Measurements from ENCODE around the gene ABHD15. TPM values are rescaled to one million over a fixed set of nuclear protein-coding genes. Genes with fewer than 3 reads are reported as not detected.

The ABHD15 gene, protein sequence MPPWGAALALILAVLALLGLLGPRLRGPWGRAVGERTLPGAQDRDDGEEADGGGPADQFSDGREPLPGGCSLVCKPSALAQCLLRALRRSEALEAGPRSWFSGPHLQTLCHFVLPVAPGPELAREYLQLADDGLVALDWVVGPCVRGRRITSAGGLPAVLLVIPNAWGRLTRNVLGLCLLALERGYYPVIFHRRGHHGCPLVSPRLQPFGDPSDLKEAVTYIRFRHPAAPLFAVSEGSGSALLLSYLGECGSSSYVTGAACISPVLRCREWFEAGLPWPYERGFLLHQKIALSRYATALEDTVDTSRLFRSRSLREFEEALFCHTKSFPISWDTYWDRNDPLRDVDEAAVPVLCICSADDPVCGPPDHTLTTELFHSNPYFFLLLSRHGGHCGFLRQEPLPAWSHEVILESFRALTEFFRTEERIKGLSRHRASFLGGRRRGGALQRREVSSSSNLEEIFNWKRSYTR
- 6.6 TPM for polyA plus RNA-seq (ENCODE audit: insufficient read length)
- long read RNA-seq, donor 1, partial matches to known transcripts, result 0 of 1 reads
- long read RNA-seq, donor 1, other reads (novel, unspliced or antisense), result 0 of 1 reads
- long read RNA-seq, donor 2, partial matches to known transcripts, result 32 of 33 reads
- long read RNA-seq, donor 2, other reads (novel, unspliced or antisense), result 0 of 33 reads
- long read RNA-seq, donor 3, partial matches to known transcripts, result 0 of 2 reads
- long read RNA-seq, donor 3, other reads (novel, unspliced or antisense), result 0 of 2 reads
- long read RNA-seq, donor 4, partial matches to known transcripts, result 18 of 18 reads
- long read RNA-seq, donor 4, other reads (novel, unspliced or antisense), result 0 of 18 reads
- long read RNA-seq, donor 5, partial matches to known transcripts, result 69 of 73 reads
- long read RNA-seq, donor 5, other reads (novel, unspliced or antisense), result 0 of 73 reads
- long read RNA-seq, donor 6, transcript ABHD15-201 (2 exons, 3,592 nt), result major isoform, 8 of 61 reads
- long read RNA-seq, donor 6, partial matches to known transcripts, result 53 of 61 reads
- long read RNA-seq, donor 6, other reads (novel, unspliced or antisense), result 0 of 61 reads
- long read RNA-seq, donor 7, partial matches to known transcripts, result 58 of 61 reads
- long read RNA-seq, donor 7, other reads (novel, unspliced or antisense), result 0 of 61 reads
- long read RNA-seq, donor 8, partial matches to known transcripts, result 5 of 14 reads
- long read RNA-seq, donor 8, other reads (novel, unspliced or antisense), result 7 of 14 reads

DNA sequence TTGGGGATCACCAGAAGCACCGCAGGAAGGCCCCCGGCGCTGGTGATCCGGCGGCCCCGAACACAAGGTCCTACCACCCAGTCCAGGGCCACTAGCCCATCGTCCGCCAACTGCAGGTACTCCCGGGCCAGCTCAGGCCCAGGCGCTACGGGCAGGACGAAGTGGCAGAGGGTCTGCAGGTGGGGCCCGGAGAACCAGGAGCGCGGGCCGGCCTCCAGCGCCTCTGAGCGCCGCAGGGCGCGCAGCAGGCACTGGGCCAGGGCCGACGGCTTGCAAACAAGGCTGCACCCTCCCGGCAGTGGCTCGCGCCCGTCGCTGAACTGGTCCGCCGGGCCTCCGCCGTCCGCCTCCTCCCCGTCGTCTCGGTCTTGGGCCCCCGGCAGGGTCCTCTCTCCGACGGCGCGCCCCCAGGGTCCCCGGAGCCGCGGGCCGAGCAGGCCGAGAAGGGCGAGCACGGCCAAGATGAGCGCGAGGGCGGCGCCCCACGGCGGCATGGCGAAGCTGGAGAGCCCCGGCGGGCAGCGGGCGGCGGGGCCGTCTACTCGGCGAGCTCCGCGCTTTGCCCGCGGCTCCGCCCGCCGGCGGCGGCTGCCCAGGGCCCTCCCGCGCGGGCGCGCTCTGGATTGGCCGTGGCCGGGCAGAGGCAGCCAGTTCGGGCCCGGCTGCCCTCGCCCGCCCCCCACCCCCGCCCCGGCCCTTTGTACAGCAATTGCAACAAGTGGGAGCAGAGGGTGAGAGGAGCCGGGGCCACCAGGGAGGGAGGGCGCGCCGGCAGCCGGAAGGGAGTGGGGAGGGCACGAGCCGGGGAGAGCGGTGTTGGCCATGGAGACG lies at the start of gene ABHD15:
ABHD15 (minus strand) TSS at position 565 of the 831 bp plus-strand sequence; CDS start at position 494, 71 bp downstream.
- no peak for DNase-seq

DNA sequence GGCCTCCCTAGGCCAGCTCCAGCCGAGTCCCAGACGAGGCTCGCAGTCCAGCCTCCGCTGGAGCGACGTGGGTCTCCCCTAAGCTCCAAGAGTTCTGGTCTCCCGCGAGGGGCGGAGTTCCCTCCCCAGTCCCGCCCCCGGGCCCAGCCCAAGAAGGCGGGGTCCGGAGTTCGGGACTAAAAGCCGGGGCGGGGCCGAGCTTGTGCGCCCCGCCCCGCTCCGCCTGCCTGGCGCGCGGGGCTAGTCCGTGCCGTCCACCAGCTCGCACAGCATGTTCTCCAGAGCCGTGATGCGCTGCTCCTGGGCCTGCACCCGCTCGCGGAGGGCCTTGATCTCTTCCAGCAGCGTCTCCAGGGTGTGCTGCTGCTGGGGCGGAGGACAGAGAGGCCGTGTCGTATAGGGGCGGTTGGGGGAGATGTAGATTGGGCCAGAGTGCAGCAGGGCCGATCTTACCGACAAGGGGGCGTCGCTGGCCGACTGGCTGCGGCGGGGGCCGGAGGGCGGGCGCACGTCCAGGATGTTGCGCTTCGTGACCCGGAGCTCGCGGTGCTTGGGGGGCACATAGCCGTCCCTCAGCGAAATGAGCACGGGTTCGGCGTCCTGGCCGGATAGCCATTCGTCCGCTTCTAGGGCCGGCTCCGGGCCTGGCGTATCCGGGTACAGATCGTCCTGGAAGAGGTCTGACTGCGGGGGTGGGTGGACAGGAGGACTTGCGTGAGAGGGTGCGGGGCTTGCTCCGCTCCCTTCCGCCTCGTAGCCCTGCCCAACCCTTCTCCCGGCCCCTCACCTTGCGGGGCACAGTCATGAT lies 48.9 kb upstream of the ABHD15 start:
- DNase-seq, result peak; percentile 84

DNA sequence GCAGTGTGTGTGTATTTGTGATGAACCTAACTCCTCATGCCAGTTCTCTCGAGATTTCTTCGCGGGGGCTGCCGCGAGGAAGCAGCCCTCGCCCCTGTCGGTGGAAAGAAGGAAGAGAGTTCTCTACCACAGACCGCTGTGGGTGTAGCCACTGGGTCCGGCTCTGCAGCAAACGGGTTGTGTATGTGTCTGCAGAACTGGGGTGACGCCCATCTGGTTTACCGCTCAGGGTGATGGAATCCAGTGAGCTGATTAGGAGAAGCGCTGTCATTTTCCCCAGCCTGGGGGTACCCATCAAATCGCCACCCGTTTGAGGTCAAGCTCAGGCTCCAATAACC lies 48.2 kb upstream of the ABHD15 start:
- no peak for DNase-seq

DNA sequence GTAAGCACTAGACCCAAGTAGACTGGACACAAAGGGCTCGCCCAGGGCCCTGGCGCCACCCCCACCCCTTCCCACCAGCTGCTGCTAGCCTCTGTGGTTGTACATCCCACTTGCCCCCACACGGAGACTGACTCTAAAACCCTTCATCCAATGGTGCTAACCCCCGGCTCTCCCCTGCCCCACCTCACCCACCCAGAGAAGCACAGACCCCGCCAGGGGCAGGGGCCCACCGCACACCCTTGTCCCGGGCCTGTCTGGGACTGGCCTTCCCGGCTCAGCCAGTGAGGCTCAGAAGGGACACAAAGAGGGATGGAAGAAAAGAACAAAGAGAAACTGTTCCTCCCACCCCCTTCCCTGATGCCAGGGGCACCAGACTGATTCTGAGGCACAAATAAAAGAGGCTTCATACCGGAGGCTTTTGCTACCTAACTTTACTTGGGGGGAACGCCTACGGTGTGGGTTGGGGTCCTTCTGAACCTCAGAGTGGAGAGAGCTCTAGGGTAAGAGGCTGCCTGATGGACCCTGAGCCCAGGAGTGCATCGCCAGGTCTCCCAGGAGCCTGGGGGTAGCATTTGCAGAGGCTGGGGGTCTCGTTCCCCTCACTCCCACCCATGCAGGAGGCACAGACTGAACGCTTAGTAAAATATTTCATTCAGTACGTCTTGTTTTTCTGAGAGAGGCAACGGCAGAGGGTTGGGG lies 47.7 kb upstream of the ABHD15 start:
- no peak for DNase-seq

DNA sequence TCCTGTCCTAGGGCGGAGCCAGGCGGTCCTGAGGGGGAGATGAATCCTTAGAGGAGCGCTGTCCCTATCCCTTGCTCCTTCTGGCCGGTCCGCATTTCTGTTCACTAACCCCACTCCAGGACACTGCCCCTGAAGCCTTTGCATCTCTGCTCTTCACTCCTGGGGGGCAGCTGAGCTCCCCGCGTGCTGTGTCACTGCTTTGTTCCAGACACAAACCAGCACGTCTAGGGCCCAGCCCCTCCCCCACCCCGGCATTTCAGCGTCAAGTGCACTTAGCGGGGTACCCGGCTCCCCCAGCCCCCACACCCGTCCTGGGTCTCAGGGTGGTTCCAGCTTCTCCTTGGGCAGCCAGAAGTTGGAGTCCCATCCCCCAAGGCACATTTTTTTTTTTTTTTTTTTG lies 47.0 kb upstream of the ABHD15 start:
- DNase-seq, result no peak

DNA sequence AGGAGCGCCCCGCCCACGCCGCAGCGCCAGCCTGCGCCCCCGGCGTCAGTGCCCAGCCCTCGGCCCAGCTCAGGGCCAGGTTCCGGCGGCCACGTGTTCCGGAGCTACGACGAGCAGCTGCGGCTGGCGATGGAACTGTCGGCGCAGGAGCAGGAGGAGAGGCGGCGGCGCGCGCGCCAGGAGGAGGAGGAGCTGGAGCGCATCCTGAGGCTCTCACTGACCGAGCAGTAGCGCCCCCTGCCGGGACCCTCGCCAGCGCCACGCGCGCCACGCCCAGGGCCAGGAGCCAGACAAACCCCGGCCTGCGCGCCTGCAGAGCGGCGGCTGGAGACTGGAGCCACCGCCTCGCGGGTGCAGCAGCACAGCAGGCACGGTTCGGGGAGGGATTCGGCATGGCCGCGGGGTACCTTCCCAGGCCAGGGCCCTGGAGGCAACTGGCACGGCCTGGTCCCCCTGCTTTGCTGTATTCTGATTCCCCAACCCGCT lies 46.6 kb upstream of the ABHD15 start:
- peak; percentile 93 for DNase-seq

DNA sequence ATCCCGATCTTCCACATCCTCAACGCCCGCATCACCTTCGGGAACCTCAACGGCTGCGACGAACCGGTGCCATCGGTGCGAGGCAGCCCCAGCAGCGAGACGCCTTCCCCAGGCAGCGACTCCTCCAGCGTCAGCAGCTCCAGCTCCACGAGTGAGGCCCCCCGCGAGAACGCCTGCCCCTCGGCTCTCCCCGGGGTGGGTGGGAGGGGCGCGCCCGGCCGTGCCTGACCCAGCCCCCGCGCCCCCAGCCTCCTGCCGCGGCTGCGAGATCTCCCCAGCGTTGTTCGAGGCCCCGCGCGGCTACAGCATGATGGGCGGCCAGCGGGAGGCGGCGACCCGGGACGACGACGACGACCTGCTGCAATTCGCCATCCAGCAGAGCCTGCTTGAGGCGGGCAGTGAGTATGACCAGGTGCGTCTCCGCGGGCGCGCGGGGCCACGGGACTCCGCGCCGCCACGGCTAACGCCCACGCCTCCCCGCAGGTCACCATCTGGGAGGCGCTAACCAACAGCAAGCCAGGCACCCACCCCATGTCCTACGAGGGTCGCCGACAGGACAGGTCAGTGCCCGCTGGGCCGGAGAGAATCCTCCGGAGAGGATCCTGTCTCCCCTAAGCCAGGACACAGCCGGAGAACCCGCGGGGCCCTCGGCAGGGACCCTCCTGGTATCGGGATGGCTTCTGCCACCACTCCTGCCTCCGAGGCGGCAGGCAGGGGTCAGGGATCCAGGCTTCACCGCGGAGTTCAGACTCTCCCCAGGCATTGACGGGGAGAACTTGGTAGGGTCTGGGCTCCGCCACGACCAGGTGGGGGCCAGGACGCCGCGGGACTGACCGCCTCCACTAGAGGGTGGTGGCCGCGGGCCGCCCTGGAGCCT lies 45.8 kb upstream of the ABHD15 start:
- no peak for DNase-seq

DNA sequence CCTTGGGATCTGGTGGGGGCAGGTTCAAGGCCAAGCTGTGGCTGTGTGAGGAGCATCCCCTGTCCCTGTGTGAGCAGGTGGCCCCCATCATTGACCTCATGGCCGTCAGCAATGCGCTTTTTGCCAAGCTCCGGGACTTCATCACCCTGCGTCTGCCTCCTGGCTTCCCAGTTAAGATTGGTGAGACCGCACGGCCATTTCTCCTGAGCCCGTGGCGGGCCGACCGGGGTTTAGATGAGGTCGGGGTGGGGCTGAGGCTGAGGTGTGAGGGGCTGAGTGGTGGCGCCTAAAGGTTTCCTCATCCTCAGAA lies 45.2 kb upstream of the ABHD15 start:
- no peak for DNase-seq

DNA sequence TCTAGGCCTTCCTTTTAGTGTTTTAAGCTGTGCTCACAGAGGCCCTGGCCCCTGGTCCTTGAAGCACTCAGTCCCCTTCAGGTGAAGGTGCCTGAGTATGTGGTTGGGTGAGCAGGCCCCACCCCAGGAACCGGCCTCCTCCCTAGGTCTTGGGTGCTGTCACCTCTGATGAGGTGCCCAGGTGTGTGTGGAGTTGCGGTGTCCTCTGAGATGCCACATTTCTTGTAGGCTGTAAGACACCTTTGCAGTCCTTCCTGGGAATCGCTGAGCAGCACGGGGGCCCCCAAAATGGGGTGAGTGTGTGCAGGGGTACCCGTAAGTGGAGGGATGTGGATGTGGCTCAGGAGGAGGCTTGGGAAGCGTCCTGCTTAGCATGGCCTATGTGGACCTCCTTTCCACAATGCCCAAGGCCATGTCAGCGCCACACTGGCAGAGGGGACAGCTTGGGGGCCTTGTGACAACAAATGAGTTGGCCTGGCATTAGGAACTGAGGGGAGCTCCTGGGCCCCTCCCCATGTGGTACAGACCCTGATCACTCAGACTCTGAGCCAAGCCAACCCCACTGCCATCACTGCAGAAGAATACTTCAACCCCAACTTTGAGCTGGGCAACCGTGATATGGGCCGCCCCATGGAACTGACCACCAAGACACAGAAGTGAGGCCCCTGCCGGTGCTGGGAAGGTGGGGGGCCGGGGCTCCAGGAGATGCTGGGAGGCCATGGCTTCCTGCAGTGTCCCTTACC lies 44.7 kb upstream of the ABHD15 start:
- DNase-seq, result no peak

DNA sequence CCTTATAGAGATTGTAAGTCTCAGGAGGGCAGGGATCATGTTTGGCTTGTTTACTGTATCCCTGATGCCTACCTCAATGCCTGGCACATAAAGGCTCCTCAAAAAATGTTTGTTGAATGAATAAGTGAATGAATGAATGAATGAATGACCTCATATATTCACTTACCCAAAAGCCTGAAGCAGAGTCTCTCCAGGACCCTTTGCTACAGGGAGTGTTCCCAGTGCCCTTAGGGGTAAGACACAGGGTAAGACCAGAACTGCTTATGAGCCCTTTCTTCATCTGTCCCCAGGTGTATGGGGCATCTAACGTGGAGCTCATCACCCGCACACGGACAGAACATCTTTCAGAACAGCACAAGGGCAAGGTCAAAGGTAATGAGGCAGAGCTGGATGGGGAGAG lies 43.6 kb upstream of the ABHD15 start:
- no peak for DNase-seq

DNA sequence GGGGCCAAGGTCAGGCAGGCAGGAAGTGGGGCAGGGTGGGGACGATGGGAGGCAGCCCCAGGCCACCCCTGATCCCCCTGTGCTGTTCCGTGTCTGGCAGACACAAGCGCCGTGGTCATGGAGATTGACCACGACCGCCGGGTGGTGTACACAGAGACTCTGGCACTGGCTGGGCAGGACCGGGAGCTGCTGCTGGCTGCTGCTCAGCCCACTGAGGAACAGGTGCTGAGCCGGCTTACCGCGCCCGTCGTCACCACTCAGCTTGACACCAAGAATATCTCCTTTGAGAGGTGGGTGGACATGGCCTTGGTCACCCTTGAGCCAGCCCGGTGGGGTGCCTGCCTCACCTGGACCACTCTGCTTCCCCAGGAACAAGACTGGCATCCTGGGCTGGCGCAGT lies 42.1 kb upstream of the ABHD15 start:
- no peak for DNase-seq

DNA sequence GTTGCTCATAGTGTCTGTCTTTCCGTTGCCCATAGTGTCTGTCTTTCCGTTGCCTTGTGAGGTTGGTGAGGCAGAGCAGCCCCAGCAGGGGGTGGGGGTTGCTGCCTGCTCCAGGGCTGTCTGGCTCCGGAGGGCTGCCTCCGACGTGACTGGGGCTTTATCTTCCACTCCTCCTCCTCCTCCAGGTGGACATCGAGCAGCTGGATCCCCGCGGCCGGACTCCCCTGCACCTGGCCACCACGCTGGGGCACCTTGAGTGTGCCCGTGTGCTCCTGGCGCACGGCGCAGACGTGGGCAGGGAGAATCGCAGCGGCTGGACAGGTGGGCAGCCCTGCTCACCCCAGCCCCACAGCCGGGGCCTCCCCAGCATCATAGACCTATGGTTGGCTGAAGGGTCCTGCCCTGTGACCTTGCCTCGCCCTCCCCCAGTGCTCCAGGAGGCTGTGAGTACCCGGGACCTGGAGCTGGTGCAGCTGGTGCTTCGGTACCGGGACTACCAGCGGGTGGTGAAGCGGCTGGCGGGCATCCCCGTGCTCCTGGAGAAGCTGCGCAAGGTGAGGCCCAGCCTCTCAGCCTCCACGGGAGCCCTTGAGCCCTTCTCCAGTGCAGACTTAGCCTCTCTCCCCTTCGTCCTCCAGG lies 40.8 kb upstream of the ABHD15 start:
- no peak for DNase-seq

DNA sequence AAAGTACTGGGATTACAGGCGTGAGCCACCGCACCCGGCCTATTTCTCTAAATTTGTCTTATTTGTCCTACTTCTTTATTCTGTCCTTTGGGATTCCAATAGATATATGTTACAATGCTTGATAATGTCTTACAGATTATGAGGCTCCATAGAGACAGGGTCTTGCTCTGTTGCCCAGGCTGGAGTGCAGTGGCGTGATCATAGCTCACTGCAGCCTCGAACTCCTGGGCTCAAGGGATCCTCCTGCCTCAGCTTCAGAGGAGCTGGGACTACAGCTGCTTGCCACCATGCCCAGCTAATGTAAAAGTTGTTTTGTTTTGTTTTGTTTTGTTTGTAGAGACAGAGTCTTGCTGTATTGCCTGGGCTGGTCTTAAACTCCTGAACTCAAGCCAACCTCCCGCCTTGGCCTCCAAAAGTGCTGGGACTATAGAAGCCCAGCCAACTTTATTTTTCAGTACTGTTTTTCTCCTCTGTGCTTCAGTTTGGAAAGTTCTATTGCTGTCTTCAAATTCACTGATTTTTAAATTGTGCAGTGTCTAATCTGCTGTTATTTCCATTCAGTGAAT lies 36.4 kb upstream of the ABHD15 start:
- DNase-seq, result no peak

DNA sequence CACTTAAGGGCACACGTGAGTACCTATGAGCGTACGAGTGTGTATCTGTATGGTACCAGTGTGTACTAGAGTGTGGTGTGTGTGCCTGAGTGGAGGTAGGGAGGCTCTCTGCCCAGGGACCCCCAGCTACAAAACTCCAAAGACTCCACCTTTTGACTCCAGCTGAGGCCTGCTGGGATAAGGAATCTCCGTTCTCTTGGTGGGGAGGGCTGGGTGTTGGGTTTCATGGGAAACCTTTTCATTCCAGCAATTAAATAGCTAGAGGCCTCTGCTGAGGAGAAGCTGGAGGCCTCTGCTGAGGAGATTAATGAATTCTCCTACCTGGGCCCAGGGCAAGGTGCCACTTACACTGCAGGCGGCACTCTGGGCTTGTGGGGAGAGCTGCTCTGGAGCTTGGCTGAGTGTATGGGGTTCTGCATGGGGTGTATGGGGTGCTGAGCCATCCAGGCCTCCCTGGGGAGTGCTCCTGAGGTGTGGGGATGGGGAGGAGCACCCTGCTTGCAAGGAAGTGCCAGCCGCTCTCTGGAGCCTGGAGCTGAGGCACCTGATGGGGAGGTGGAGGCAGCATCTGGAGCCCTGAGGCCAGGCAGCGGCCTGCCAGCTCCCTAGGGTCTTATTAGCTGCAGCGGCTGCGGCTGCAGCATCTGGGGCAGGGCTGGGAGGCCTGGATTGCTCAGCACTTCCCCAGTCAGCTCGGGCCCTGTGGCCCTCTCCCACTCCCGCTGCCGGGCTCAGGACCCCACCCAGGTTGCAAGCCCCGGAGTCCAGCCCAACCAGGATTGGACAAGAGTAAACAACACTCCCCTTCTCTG lies 30.7 kb upstream of the ABHD15 start:
- no peak for DNase-seq

DNA sequence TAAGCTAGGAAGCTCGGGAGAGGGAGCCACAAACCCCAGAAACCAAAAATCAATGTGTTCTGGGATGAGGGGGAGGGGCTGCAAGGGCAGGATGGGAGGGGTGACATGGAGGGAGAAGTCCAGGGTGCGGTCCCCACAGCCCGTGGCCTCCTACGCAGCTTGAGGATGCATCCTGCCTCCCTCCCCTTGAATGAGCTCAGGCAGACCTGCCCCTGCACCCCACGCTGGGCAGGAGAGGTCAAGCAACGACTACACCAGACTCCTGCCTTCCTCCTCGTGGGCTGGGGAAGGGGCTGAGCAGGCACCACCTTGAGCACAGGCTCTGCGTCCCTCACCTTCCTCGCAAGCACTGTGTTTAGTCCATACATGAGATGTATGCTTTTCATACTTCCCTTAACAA lies 30.0 kb upstream of the ABHD15 start:
- DNase-seq, result no peak

DNA sequence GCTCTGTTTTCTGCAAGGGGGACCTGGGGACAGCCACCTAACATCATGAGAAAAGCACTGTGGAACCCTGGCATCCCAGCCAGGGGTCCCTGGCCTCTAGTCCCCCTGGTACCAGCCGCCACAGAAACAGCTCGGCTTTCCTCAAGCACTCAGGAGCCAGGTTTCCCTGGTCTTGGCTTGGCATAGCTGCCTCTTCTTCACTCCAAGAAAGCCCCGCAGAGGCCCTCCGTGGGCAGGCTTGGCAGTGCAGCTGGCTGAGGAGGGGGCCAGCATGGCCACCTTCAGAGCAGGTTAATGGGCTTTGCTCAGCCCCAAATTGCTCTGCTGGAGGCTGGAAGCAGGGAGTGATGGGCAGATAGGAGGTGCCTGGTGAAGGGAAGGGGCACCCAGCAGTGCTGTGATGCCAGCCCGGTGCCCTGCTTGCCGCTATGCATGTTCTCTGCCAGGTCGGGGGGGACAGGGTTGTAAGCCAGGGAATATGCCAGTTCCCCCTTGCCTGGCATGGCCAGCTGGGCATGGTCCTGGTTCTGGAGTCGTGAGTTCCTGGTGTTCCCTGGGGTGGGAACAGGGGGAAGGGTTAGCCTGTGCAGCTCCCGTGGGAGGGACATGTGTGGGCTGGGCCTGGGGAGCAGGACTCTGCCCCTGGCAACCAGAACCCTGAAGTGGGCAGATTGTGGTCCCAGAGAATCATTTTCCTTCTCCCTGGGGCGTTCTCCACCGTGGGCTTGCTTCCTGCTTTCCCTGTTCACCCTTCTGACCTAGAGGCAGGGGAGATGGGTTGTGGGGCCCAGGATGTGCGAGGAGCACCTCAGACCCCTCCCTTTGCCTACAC lies 29.3 kb upstream of the ABHD15 start:
- no peak for DNase-seq
